Hematopoietic multipotent progenitor cell (in vitro differentiated cells): ENCODE results near the gene SYT8. TPM values are rescaled to one million over a fixed set of nuclear protein-coding genes. Genes with fewer than 3 reads are reported as not detected.
"Not testable (repeated sequence)": the region's sequence is repeated elsewhere in the genome, so short reads cannot be mapped to it uniquely, and the experiment has no call there.

Source experiments
- DNase-seq, 3 donors: peaks; one replicate each; pipeline ENCODE4 v3.0.0-alpha.2; 2011 to 2015; ENCODE audit warnings: low read depth in 2 of 3, low spot score in 2 of 3
- total RNA-seq: library from RNA; depleted of rRNA; stranded (reverse); fragments of >200 nt; gene quantifications from one replicate; pipeline ENCODE4 v1.2.3, GENCODE V29; 2012

The SYT8 gene
- total RNA-seq, 1 donor: not detected

DNA sequence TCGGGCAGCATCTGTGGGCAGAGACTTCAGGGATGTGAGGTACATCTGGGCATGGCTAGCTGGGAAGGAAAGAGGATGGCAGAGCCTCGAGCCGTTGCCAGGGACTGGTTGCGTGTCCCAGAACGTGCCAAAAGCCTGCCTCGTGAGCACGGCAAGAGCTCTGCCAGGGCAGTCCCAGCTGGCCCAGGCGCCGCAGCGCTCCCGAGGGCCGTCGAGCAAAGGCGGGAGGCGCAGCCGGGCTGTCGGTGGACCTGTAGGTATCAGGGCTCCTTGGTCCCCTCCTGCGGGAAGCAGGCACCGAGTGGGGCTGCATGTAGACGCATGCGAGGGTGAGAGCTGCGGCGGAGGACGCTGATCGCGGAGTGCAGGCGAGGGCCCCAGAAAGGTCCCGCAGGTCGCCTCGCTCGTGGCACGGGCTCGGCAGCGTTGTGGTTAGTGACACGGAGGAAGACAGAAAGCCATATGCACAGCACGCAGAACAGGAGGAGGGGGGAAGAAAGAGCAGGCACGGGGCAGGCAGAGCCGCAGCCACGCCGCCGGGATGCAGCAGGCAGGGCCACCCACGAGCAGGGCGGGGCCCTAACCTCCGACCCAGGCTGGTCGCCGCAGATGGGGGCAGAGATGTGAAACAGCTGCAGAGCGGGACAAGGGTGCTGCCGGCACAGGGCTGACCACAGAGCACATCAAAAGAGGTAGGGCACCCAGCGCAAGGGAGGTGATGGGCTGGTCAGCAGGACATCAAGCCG lies 36.1 kb downstream of the SYT8 start:
- no peak for DNase-seq

DNA sequence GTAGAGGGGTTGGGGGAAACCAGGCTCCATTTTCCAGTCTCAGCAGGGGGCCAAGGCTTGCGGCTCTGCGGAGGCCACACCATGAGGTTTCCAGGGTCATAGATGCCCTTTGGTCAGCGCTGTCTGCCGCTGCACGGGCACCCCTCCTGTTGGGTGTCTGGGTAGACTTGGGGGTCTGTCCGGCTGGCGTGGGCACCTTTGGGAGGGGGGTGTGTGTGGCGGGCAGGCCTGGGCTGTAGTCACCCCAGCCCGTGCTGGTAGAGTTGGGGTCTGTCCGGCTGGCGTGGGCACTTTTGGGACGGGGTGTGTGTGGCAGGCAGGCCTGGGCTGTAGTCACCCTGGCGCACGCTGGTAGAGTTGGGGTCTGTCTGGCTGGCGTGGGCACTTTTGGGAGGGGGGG lies 36.7 kb downstream of the SYT8 start:
- no peak for DNase-seq

GRCh38 chr11:1872267-1872985 lies 37.6 kb downstream of the SYT8 start:
- DNase-seq: no peak

- DNase-seq: no peak
These were observed 38.4 kb downstream of the SYT8 start for GRCh38 chr11:1873048-1873812.

DNA sequence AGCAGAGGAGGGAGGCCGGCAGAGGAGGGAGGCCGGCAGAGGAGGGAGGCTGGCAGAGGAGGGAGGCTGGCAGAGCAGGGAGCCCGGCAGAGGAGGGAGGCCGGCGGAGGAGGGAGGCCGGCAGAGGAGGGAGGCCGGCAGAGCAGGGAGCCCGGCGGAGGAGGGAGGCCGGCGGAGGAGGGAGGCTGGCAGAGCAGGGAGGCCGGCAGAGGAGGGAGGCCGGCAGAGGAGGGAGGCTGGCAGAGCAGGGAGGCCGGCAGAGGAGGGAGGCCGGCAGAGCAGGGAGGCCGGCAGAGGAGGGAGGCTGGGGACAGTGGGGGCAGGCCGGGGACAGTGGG lies 39.0 kb downstream of the SYT8 start:
- not testable (repeated sequence) for DNase-seq

- DNase-seq: not testable (repeated sequence)
These were observed 39.8 kb downstream of the SYT8 start for GRCh38 chr11:1874441-1875092.

GRCh38 chr11:1875093-1875850 lies 40.5 kb downstream of the SYT8 start:
- no peak for DNase-seq

- DNase-seq: not testable (repeated sequence)
These were observed 41.1 kb downstream of the SYT8 start for GRCh38 chr11:1875851-1876301.

- peak in 1 of 3 donors; percentile 21 for DNase-seq
These were observed 41.7 kb downstream of the SYT8 start for GRCh38 chr11:1876361-1877063.

- DNase-seq: no peak
These were observed 42.7 kb downstream of the SYT8 start for GRCh38 chr11:1877211-1878136.

GRCh38 chr11:1878137-1879031 lies 43.6 kb downstream of the SYT8 start:
- DNase-seq: no peak

DNA sequence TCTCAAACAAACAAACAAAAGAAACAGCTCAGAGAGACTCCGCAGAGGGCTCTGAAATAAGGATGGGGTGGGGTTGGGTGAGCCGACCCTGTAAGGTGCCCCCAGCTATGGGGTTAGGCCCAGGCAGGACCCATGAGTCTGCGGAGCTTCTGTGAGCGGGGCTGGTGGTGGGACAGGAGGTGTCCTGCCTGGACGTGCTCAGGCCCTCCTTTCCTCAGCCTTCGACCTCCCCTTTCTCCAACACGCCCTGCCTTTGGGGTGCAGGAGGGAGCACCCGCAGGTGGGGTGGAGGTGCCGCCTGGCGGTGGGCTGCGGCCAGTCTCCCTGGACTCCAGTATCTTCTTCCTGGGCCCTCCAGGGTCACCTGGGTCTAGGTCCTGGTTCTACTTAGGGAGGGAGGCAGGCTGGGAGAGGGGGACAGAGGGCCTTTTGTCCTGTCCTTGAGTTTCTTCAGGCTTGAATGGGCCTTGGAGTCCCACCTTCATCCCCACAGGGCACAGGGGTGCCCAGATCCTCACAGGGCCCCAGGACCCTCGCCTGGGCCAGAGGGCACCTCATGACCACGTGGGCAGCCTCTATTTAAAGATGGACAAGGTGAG lies 44.7 kb downstream of the SYT8 start:
- no peak for DNase-seq

DNA sequence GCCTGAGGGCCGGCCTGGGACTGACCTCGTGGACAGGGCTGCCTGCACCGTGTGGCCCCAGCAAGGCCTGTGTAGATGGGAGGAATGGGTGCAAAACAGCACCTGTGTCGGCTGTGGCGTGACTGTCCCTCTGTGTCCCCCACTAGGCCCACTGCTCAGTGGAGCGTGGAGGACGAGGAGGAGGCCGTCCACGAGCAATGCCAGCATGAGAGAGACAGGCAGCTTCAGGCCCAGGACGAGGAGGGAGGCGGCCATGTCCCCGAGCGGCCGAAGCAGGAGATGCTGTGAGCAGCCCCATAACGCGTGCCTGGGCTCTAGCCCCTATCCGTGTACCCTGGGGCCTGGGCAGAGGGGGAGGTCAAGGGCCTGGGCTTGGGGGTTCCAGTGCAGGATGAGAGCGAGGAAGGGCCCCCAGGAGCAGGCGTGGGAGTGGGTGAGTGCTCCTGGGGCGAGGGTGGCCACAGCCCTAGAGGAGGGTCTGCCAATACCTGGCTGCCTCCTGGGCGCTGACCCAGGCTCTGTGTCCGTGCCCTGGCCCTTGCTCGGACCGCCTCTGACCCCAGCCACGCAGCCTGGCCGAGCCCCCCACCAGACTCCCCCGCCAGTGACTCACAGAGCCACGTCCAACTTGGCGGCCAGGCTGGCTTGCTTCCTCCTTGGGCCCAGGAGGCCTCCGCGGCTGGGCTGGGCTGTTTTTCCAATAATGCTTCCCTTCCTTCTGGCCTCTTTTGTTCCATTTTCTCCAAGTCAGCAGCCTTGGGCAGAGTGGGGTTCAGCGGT lies 45.3 kb downstream of the SYT8 start:
- DNase-seq: no peak

- DNase-seq: no peak
These were observed 46.1 kb downstream of the SYT8 start for GRCh38 chr11:1880746-1881441.

GRCh38 chr11:1881442-1882264 lies 46.9 kb downstream of the SYT8 start:
- peak in 2 of 3 donors; percentile 30 to 54 for DNase-seq
